Left ventricle myocardium superior (tissue), 1 donor: ENCODE data around the gene FGF11. TPM values are rescaled to one million over a fixed set of nuclear protein-coding genes. Genes with fewer than 3 reads are reported as not detected.

Experiments
- ATAC-seq: fragments of 200-7000 bp; cut with Tn5 transposase; one replicate; pipeline ENCODE4 v1.9.1; 2020; ENCODE audit warnings: mild to moderate bottlenecking, moderate library complexity
- DNase-seq: peaks from one replicate; pipeline ENCODE4 v3.0.0-alpha.2; 2020
- intact Hi-C: fragments of 100-400 bp; cut with micrococcal nuclease; formaldehyde crosslinking; loops from one replicate; pipeline ENCODE4 v1.11.0; 2022
- total RNA-seq: library from RNA; stranded (reverse); fragmentation: NEBNext Ultra II Directional; extraction: Animal tissue kit (Norgen Biotek cat#: 25700); gene quantifications from one replicate; pipeline ENCODE4 v1.2.1, GENCODE V29; 2021
- donor health status: DM: no; HTN: yes; CAD: no; lungs with severe emphysema.

Gene FGF11
- total RNA-seq, 1 donor from 2014 or later = 13.8 TPM

GRCh38 chr17:7484919-7485377, 45.6 kb downstream of the FGF11 start:
- no peak for DNase-seq
- ATAC-seq = no peak
- intact Hi-C loops = no loop called here

- no peak for DNase-seq
- intact Hi-C loops = no loop called here
- ATAC-seq = no peak
Measured at GRCh38 chr17:7486181-7486580, 46.9 kb downstream of the FGF11 start.

- ATAC-seq (no peak), DNase-seq (no peak)
- intact Hi-C loops = no loop called here
Measured at GRCh38 chr17:7490144-7490543, 50.8 kb downstream of the FGF11 start.

- DNase-seq (no peak), ATAC-seq (no peak)
- intact Hi-C loops = no loop called here
Measured at GRCh38 chr17:7491583-7491982, 52.3 kb downstream of the FGF11 start.

GRCh38 chr17:7493941-7494340, 54.6 kb downstream of the FGF11 start:
- intact Hi-C loops = no loop called here
- DNase-seq (no peak), ATAC-seq (no peak)

Other genes with a start within 250 kb of the FGF11 start
- 21.3 TPM for gene DLG4, start 219.7 kb upstream of the FGF11 start, total RNA-seq
- 2,270 TPM for gene ACADVL, start 219.6 kb upstream of the FGF11 start, total RNA-seq
- 23.5 TPM for gene DVL2, start 205.0 kb upstream of the FGF11 start, total RNA-seq
- 29.4 TPM for gene PHF23, start 200.1 kb upstream of the FGF11 start, total RNA-seq
- 456 TPM for gene GABARAP, start 197.1 kb upstream of the FGF11 start, total RNA-seq
- gene CTDNEP1, start 187.8 kb upstream of the FGF11 start, total RNA-seq = 122 TPM
- gene ELP5, start 187.3 kb upstream of the FGF11 start, total RNA-seq = 85.3 TPM
- 1.8 TPM for gene CLDN7, start 177.0 kb upstream of the FGF11 start, total RNA-seq
- gene SLC2A4, start 157.8 kb upstream of the FGF11 start, total RNA-seq = 170 TPM
- 0.77 TPM for gene YBX2, start 144.9 kb upstream of the FGF11 start, total RNA-seq
- 311 TPM for gene EIF5A, start 131.9 kb upstream of the FGF11 start, total RNA-seq
- 75.0 TPM for gene GPS2, start 124.2 kb upstream of the FGF11 start, total RNA-seq
- 34.7 TPM for gene NEURL4, start 110.2 kb upstream of the FGF11 start, total RNA-seq
- gene ACAP1, start 103.0 kb upstream of the FGF11 start, total RNA-seq = 17.3 TPM
- gene KCTD11, start 87.3 kb upstream of the FGF11 start, total RNA-seq = 3.6 TPM
- gene TMEM95, start 84.4 kb upstream of the FGF11 start, total RNA-seq = not detected
- 2.2 TPM for gene TNK1, start 58.4 kb upstream of the FGF11 start, total RNA-seq
- 16.1 TPM for gene PLSCR3, start 45.0 kb upstream of the FGF11 start, total RNA-seq
- gene TMEM256, start 35.4 kb upstream of the FGF11 start, total RNA-seq = 53.5 TPM
- 6.5 TPM for gene NLGN2, start 31.7 kb upstream of the FGF11 start, total RNA-seq
- gene SPEM1, start 19.2 kb upstream of the FGF11 start, total RNA-seq = not detected
- gene SPEM2, start 13.9 kb upstream of the FGF11 start, total RNA-seq = not detected
- not detected for gene SPEM3, start 10.7 kb upstream of the FGF11 start, total RNA-seq
- 2.1 TPM for gene TMEM102, start 4.1 kb upstream of the FGF11 start, total RNA-seq
- 9.6 TPM for gene CHRNB1, start 5.5 kb downstream of the FGF11 start, total RNA-seq
- gene ZBTB4, start 40.1 kb downstream of the FGF11 start, total RNA-seq = 70.9 TPM
- not detected for gene SLC35G6, start 41.9 kb downstream of the FGF11 start, total RNA-seq
- gene POLR2A, start 44.9 kb downstream of the FGF11 start, total RNA-seq = 39.1 TPM
- 36.9 TPM for gene TNFSF12, start 109.5 kb downstream of the FGF11 start, total RNA-seq
- 8.5 TPM for gene TNFSF13, start 119.2 kb downstream of the FGF11 start, total RNA-seq
- gene SENP3, start 122.4 kb downstream of the FGF11 start, total RNA-seq = 32.8 TPM
- 26.6 TPM for gene CD68, start 140.1 kb downstream of the FGF11 start, total RNA-seq
- 28.0 TPM for gene MPDU1, start 144.3 kb downstream of the FGF11 start, total RNA-seq
- 1.2 TPM for gene SOX15, start 150.6 kb downstream of the FGF11 start, total RNA-seq
- gene FXR2, start 175.4 kb downstream of the FGF11 start, total RNA-seq = 103 TPM
- 74.4 TPM for gene SAT2, start 188.3 kb downstream of the FGF11 start, total RNA-seq
- not detected for gene SHBG, start 190.6 kb downstream of the FGF11 start, total RNA-seq
- 3.2 TPM for gene ATP1B2, start 211.4 kb downstream of the FGF11 start, total RNA-seq
- 13.7 TPM for gene TP53, start 248.0 kb downstream of the FGF11 start, total RNA-seq
- gene WRAP53, start 249.0 kb downstream of the FGF11 start, total RNA-seq = 5.3 TPM